ACC112 (cell line): ENCODE measurements around the gene PEF1.
A peak's percentile ranks its signal among the peaks of the same experiment; 100 is the strongest.

ENCODE experiments used
- H2AFZ ChIP-seq: fragments of 200-600 bp; sonication (generic); one replicate; pipeline ENCODE4 v1.6.0; 2017; ENCODE audit warnings: antibody characterized with exemption, low read length; ENCODE audit not compliant: unreplicated experiment
- H3K27ac ChIP-seq: fragments of 200-600 bp; sonication (generic); 2 replicates; pipeline ENCODE4 v1.5.1; 2014; ENCODE audit warnings: low read depth, mild to moderate bottlenecking, antibody characterized with exemption, low read length, moderate library complexity
- H3K27me3 ChIP-seq: fragments of 200-600 bp; sonication (generic); 2 replicates; pipeline ENCODE4 v1.6.1; 2014; ENCODE audit warnings: mild to moderate bottlenecking, antibody characterized with exemption, low read length, moderate library complexity, mixed read lengths; ENCODE audit not compliant: insufficient read depth
- H3K36me3 ChIP-seq: fragments of 200-600 bp; sonication (generic); 2 replicates; pipeline ENCODE4 v1.6.1; 2016; ENCODE audit warnings: mild to moderate bottlenecking, antibody characterized with exemption, low read length, moderate library complexity, mixed read lengths; ENCODE audit not compliant: insufficient read depth
- H3K4me1 ChIP-seq: fragments of 200-600 bp; sonication (generic); one replicate; pipeline ENCODE4 v1.6.1; 2016; ENCODE audit warnings: low read length, mixed read lengths; ENCODE audit not compliant: insufficient read depth, unreplicated experiment, control insufficient read depth
- H3K4me3 ChIP-seq: fragments of 200-600 bp; sonication (generic); 2 replicates; pipeline ENCODE4 v1.5.1; 2014; ENCODE audit warnings: mild to moderate bottlenecking, low read depth, low read length
- H3K79me2 ChIP-seq: fragments of 200-600 bp; sonication (generic); one replicate; pipeline ENCODE4 v1.6.0; 2016; ENCODE audit warnings: low read length; ENCODE audit not compliant: control insufficient read depth, unreplicated experiment, insufficient read depth

Gene PEF1

DNA sequence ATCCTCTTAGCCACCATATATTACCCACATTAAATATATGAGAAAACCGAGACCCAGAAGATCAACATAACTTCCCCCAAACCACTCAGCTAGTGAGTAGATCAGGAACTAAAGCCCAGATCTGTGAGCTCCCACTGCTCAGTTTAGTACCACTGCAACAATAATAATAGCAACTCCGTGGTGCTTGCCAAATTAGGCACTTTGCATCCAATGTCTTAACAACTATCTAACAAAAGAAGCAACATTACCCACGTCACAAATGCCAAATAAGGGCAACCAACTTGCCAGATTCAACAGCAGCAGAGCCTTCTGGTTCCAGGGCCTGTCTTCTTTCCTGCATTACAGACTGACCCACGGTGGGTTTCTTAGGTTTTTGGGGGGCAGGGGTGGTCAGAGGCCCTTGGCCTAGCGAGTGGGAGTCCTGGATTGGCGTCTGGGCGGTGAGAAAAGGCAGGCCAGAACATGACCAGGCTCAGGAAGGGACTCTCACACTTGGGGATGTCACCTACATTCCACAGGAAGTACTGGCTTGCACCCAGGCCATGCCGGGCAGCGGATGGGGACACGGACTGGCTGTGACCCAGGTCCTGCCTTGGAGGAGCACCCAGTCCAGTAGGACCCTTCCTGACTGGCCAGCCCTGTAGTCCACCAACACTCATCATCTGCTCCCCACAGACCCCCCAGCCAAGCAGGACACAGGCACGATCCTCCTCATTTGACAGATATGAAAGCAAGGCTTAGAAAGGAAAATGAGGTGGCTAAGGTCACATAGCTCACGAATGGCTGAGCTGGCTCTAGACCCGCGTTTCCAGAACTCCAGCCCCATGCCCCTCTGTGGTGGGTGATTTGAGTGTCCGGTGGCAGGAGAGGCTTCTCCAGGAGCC is 22.6 kb downstream of the PEF1 start:
- H3K4me3 ChIP-seq, result no peak overlapping the region
- no peaks in the 10 kb centered on the region for H3K79me2 ChIP-seq
- no peaks in the 10 kb centered on the region for H3K36me3 ChIP-seq
- peaks cover 17% of the 10 kb centered on the region for H3K27me3 ChIP-seq
- H3K4me1 ChIP-seq, result peaks cover 19% of the 10 kb centered on the region
- no peak overlapping the region for H2AFZ ChIP-seq
- no peak overlapping the region for H3K27ac ChIP-seq

DNA sequence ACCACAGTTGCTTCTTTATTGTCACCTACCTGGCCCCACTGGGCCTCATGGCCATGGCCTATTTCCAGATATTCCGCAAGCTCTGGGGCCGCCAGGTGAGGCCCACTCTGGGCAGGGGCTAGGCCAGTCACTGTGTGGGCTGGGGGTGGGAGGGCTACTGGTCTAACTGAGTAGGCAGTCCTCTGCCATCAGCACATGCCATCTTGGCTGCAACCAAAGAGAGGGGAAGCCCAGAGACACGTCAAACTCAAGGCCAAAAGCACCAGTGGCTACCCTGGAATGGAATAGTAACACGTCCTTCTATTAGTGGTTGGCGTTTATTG is 23.2 kb downstream of the PEF1 start:
- no peak overlapping the region for H3K27ac ChIP-seq
- H3K79me2 ChIP-seq, result no peaks in the 10 kb centered on the region
- no peaks in the 10 kb centered on the region for H3K36me3 ChIP-seq
- H3K4me1 ChIP-seq, result peaks cover 13% of the 10 kb centered on the region
- no peak overlapping the region for H3K4me3 ChIP-seq
- peaks cover 23% of the 10 kb centered on the region for H3K27me3 ChIP-seq
- no peak overlapping the region for H2AFZ ChIP-seq

DNA sequence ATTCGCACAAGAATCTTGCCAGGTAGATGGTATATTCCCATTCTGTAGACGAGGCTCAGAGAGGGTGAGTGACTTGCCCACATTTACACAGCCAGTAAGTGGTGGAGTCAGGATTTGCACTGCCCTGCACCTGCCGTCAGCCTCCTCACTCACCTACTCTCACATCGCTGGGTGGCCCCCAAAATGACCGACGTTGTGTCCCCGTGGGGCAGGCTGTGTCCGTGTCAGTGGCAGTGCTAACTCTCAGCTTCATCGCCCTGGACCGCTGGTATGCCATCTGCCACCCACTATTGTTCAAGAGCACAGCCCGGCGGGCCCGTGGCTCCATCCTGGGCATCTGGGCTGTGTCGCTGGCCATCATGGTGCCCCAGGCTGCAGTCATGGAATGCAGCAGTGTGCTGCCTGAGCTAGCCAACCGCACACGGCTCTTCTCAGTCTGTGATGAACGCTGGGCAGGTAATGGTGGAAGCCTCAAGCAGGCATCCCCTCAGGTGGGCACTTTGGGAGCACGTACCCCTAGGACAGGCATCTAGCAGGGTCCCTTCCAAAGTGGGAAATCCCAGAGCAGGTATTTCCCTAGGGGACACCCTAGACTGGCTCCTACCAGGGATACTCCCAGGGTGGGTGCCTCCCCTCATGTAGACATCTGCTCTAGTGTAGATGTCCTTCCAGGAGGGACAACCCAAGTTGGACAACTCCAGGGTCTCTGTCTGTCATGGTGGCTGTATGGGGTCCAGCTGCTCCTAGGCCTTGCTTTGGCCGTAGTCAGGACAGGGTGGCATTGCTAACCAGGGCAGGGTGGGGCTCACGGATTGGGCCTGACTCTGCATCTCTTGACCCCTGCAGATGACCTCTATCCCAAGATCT is 23.8 kb downstream of the PEF1 start:
- Histone ChIP-seq H3K4me3 (no peak overlapping the region), H3K79me2 (no peaks in the 10 kb centered on the region), H3K36me3 (no peaks in the 10 kb centered on the region), H3K4me1 (peaks cover 7% of the 10 kb centered on the region), H3K27ac (no peak overlapping the region), H3K27me3 (peaks cover 23% of the 10 kb centered on the region), H2AFZ (no peak overlapping the region)

DNA sequence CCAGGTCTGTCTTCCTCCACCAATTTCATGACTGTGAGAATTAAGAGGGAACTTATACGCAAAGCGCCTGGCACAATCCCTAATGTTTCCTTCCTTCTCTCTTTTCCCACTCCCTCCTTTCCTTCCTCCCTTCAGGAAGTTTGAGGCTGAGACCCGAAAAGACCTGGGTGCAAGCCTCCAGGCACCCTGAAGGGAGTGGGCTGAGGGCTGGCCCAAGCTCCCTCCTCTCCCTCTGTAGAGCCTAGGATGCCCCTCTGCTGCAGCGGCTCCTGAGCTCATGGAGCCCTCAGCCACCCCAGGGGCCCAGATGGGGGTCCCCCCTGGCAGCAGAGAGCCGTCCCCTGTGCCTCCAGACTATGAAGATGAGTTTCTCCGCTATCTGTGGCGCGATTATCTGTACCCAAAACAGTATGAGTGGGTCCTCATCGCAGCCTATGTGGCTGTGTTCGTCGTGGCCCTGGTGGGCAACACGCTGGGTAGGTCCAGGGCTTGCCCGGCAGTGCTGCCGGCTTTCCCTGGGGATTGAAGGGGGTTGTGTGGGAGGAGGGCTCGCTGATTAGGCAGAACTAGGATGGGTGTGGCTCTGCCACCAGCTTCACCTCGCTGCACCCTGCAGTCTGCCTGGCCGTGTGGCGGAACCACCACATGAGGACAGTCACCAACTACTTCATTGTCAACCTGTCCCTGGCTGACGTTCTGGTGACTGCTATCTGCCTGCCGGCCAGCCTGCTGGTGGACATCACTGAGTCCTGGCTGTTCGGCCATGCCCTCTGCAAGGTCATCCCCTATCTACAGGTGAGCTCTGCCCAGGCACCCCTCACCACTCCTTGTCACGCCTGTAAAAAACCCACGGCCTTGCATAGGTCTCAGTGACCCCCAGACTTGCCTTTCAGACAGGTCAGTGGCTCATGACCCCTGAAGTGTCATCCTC is 25.5 kb downstream of the PEF1 start:
- Histone ChIP-seq H3K36me3 (no peaks in the 10 kb centered on the region), H2AFZ (no peak overlapping the region), H3K4me3 (no peak overlapping the region), H3K27ac (no peak overlapping the region), H3K27me3 (peaks cover 23% of the 10 kb centered on the region), H3K79me2 (no peaks in the 10 kb centered on the region), H3K4me1 (peaks cover under 1% of the 10 kb centered on the region)

DNA sequence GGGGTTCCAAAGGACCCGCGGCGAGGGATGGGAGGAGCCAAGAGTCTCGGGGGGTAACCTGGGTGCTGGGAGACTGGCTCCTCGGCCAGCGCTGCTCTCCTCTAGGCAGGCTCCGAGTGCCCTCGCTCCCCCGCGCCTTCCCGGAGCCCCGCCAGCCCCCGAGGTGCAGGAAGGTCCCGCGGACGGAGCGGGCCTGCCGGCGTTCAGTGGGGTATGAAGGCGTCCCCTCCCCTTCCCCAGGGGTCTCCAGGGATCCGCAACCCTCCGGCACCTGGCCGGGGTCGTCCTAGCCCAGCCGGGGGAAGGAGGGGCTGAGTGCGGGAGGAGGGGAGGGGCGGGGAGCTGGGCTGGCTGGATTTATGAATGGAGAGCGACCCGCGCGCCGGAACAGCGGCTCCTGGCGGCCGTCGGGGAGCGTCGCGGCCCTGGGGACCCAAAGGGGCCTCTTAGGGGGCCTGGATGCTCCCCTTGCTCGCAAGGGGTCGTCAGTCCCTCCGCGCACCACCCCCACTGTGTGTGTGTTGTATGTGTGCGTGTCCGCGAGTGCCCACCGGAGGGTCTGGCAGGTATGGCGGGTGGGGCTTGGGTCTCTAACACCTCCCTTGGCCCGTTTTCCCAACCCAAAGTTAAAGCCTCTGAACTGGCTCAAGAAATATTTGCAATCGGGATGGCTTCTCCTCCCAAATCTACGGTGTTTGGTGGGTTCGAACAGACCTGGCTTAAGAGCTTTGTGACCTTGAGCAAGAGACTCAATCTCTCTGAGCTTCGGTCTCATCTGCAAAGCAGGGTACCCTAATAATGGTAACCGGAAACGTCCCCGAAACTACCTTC is 26.5 kb downstream of the PEF1 start:
- Histone ChIP-seq H3K4me1 (peaks cover 4% of the 10 kb centered on the region), H3K27me3 (peaks cover 23% of the 10 kb centered on the region), H3K36me3 (no peaks in the 10 kb centered on the region), H3K4me3 (peak overlapping the region; percentile 77), H2AFZ (peak overlapping the region; percentile 42), H3K79me2 (no peaks in the 10 kb centered on the region), H3K27ac (no peak overlapping the region)

DNA sequence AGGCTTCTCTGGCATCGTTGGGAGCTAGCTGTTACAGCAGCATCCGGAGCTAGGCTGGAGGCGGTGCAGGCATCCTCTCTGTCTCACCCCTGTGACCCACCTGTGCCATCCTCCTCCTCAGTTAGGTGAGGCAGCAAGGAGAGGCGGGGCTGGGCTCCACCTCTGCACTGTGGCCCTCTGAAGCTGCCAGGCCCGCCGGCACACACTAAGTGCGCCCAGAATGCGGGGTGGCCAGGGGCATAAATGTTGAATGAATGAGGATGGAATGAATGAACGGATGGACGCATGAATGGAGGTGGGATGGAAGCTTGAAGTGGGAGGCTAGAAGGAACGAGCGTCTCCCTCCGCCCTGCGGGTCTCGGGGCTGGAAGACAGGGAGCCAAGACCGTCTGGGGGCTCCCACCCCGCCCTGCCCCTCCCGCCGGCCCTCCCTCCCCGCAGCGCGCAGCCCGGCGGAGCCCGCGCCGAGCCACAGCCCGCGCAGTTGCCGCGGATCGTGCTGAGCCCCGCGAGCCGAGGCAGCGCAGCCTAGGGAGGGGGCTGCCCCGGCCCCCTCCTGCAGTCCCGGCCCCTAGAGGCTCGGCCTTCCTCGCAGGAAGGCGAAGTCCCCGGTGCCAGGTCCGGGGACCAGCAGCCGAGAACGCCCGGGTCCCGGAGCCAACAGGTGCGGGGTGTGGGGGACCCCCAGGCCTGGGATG is 27.3 kb downstream of the PEF1 start, which contains the start of gene HCRTR1:
Gene HCRTR1 (plus strand): TSS at position 472 of the 698 bp plus-strand sequence. CDS start 1,504 bp downstream, outside the sequence.
- Histone ChIP-seq H3K27me3 (peaks cover 23% of the 10 kb centered on the region), H3K36me3 (no peaks in the 10 kb centered on the region), H3K4me1 (peaks cover 4% of the 10 kb centered on the region), H2AFZ (peak within 1 kb of the TSS; percentile 42), H3K27ac (no peak within 1 kb of the TSS), H3K79me2 (no peaks in the 10 kb centered on the region), H3K4me3 (peak within 1 kb of the TSS; percentile 77)

DNA sequence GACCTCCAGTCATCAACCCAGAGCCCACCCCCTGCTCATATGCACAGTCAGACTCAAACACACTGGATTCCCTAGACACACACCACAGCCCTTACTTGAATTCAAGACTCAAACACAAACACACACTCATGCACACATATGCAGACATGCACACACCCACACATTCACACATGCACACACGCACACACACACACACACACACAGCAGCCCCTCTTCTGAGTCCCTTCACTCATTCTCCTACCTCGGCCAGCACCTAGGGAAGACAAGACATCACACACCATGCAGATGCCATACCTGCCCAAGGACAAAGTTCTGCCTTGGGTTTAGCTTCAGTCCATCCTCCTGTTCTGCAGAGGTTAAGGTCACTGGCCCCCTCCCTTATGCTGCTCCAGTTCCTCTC is 28.7 kb downstream of the PEF1 start:
- Histone ChIP-seq H3K4me3 (no peak overlapping the region), H3K4me1 (peaks cover 4% of the 10 kb centered on the region), H3K27ac (no peak overlapping the region), H3K36me3 (no peaks in the 10 kb centered on the region), H3K79me2 (no peaks in the 10 kb centered on the region), H2AFZ (no peak overlapping the region), H3K27me3 (peaks cover 23% of the 10 kb centered on the region)

DNA sequence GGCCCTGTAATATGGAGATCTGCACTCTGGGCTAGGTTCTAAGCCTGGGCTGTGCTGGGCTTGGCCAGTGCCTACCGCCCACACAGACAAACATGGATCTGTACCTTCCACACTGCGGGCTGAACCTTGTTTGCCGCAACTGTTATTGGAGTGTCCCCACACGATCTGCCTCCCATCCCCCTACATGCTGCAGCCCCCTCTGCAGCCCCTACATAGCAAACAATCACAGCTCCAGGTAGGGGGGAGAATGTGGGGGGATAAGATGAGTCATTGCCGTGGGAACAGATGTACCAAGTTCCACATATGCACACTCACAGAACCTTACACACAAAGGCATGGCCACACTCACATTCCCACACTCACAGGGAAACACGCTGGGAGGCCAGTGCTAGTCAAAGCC is 29.3 kb downstream of the PEF1 start:
- Histone ChIP-seq H3K27me3 (peaks cover 23% of the 10 kb centered on the region), H3K4me1 (peaks cover 4% of the 10 kb centered on the region), H2AFZ (no peak overlapping the region), H3K4me3 (no peak overlapping the region), H3K36me3 (no peaks in the 10 kb centered on the region), H3K27ac (no peak overlapping the region), H3K79me2 (no peaks in the 10 kb centered on the region)

DNA sequence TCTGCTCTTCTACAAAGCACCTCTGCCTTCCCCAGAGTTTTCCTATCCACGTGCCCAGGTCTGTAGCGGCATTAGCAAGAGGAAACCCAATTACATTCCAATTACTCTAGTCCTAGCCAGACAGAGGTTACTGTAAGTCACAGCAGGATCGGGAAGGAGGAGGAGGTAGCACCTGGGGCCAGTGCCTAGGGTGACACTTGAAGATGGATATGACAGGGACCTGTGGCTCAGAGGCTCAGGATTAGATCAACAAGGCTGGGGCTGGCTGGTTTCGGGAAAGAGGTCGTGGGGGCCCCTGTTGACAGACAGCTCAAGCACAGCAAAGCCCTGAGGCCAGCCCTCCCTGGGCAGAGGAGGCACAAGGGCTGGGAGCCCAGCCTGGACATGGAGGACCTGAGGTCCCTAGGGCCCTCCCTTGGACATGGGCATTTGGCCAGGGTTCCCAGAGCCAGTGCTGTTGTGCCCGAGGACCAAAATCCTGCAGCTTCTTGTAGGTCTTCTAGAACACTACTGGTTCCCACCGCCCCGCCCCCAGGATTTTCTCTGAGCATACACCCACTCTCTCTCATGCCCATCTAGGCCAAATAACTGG is 30.2 kb downstream of the PEF1 start:
- Histone ChIP-seq H2AFZ (no peak overlapping the region), H3K79me2 (no peaks in the 10 kb centered on the region), H3K27ac (no peak overlapping the region), H3K4me3 (no peak overlapping the region), H3K27me3 (peaks cover 23% of the 10 kb centered on the region), H3K4me1 (peaks cover 4% of the 10 kb centered on the region), H3K36me3 (no peaks in the 10 kb centered on the region)
